Measurements from ENCODE around the gene ABHD4.
"Not testable (repeated sequence)": the region's sequence is repeated elsewhere in the genome, so short reads cannot be mapped to it uniquely, and the experiment has no call there.

ABHD4 gene

GRCh38 chr14:22613736-22614239 lies 15.7 kb downstream of the ABHD4 start:
- no peak overlapping the region for H3K27ac ChIP-seq (ENCODE audit: low read depth in 2 of 2, low read length in 2 of 2)
- peaks cover 24 to 30% of the 10 kb centered on the region in 2 donors for H3K36me3 ChIP-seq (ENCODE audit: control insufficient read depth in 2 of 2, insufficient read depth in 2 of 2, low read length in 2 of 2)
- H3K9ac ChIP-seq (ENCODE audit: low read depth in 1 of 2, low read length in 2 of 2) = no peak overlapping the region
- H3K4me1 ChIP-seq (ENCODE audit: control insufficient read depth in 2 of 2, insufficient read depth in 2 of 2, low read length in 2 of 2) = no peaks in the 10 kb centered on the region
- H3K4me3 ChIP-seq (ENCODE audit: low read length in 2 of 2) = no peak overlapping the region
- H3K27me3 ChIP-seq (ENCODE audit: control insufficient read depth in 2 of 2, insufficient read depth in 2 of 2, low read length in 2 of 2) = no peaks in the 10 kb centered on the region
- no peaks in the 10 kb centered on the region for H3K9me3 ChIP-seq (ENCODE audit: control insufficient read depth in 2 of 2, low read length in 2 of 2)

- H3K27ac ChIP-seq (ENCODE audit: low read depth in 2 of 2, low read length in 2 of 2) = no peak overlapping the region
- no peaks in the 10 kb centered on the region for H3K4me1 ChIP-seq (ENCODE audit: control insufficient read depth in 2 of 2, insufficient read depth in 2 of 2, low read length in 2 of 2)
- H3K36me3 ChIP-seq (ENCODE audit: control insufficient read depth in 2 of 2, insufficient read depth in 2 of 2, low read length in 2 of 2) = peaks cover 24 to 28% of the 10 kb centered on the region in 2 donors
- no peaks in the 10 kb centered on the region for H3K9me3 ChIP-seq (ENCODE audit: control insufficient read depth in 2 of 2, low read length in 2 of 2)
- no peak overlapping the region for H3K9ac ChIP-seq (ENCODE audit: low read depth in 1 of 2, low read length in 2 of 2)
- no peaks in the 10 kb centered on the region for H3K27me3 ChIP-seq (ENCODE audit: control insufficient read depth in 2 of 2, insufficient read depth in 2 of 2, low read length in 2 of 2)
- H3K4me3 ChIP-seq (ENCODE audit: low read length in 2 of 2) = no peak overlapping the region
Observed at GRCh38 chr14:22614240-22614799, 16.2 kb downstream of the ABHD4 start.

GRCh38 chr14:22615765-22616164 lies 17.7 kb downstream of the ABHD4 start:
- H3K9ac ChIP-seq (ENCODE audit: low read depth in 1 of 2, low read length in 2 of 2); H3K4me1 ChIP-seq (ENCODE audit: control insufficient read depth in 2 of 2, insufficient read depth in 2 of 2, low read length in 2 of 2); H3K27ac ChIP-seq (ENCODE audit: low read depth in 2 of 2, low read length in 2 of 2); H3K4me3 ChIP-seq (ENCODE audit: low read length in 2 of 2); H3K9me3 ChIP-seq (ENCODE audit: control insufficient read depth in 2 of 2, low read length in 2 of 2); H3K27me3 ChIP-seq (ENCODE audit: control insufficient read depth in 2 of 2, insufficient read depth in 2 of 2, low read length in 2 of 2): not testable (repeated sequence)
- peaks cover 11 to 17% of the 10 kb centered on the region in 2 donors for H3K36me3 ChIP-seq (ENCODE audit: control insufficient read depth in 2 of 2, insufficient read depth in 2 of 2, low read length in 2 of 2)

GRCh38 chr14:22622255-22622654 lies 24.2 kb downstream of the ABHD4 start:
- Histone ChIP-seq H3K36me3 (ENCODE audit: control insufficient read depth in 2 of 2, insufficient read depth in 2 of 2, low read length in 2 of 2) (no peaks in the 10 kb centered on the region), H3K27ac (ENCODE audit: low read depth in 2 of 2, low read length in 2 of 2) (no peak overlapping the region), H3K9me3 (ENCODE audit: control insufficient read depth in 2 of 2, low read length in 2 of 2) (no peaks in the 10 kb centered on the region), H3K9ac (ENCODE audit: low read depth in 1 of 2, low read length in 2 of 2) (no peak overlapping the region), H3K4me3 (ENCODE audit: low read length in 2 of 2) (no peak overlapping the region), H3K4me1 (ENCODE audit: control insufficient read depth in 2 of 2, insufficient read depth in 2 of 2, low read length in 2 of 2) (no peaks in the 10 kb centered on the region), H3K27me3 (ENCODE audit: control insufficient read depth in 2 of 2, insufficient read depth in 2 of 2, low read length in 2 of 2) (no peaks in the 10 kb centered on the region)

GRCh38 chr14:22623047-22623446 lies 24.9 kb downstream of the ABHD4 start:
- Histone ChIP-seq H3K27me3 (ENCODE audit: control insufficient read depth in 2 of 2, insufficient read depth in 2 of 2, low read length in 2 of 2) (no peaks in the 10 kb centered on the region), H3K4me3 (ENCODE audit: low read length in 2 of 2) (no peak overlapping the region)

GRCh38 chr14:22626590-22626989 lies 28.5 kb downstream of the ABHD4 start:
- no peak overlapping the region for H3K4me3 ChIP-seq (ENCODE audit: low read length in 2 of 2)
- no peaks in the 10 kb centered on the region for H3K4me1 ChIP-seq (ENCODE audit: control insufficient read depth in 2 of 2, insufficient read depth in 2 of 2, low read length in 2 of 2)
- H3K9me3 ChIP-seq (ENCODE audit: control insufficient read depth in 2 of 2, low read length in 2 of 2) = no peaks in the 10 kb centered on the region
- no peaks in the 10 kb centered on the region for H3K27me3 ChIP-seq (ENCODE audit: control insufficient read depth in 2 of 2, insufficient read depth in 2 of 2, low read length in 2 of 2)
- H3K9ac ChIP-seq (ENCODE audit: low read depth in 1 of 2, low read length in 2 of 2) = no peak overlapping the region
- H3K27ac ChIP-seq (ENCODE audit: low read depth in 2 of 2, low read length in 2 of 2) = no peak overlapping the region
- no peaks in the 10 kb centered on the region for H3K36me3 ChIP-seq (ENCODE audit: control insufficient read depth in 2 of 2, insufficient read depth in 2 of 2, low read length in 2 of 2)

More at GRCh38 chr14:22623047-22623446, 24.9 kb downstream of the ABHD4 start:
- no peak overlapping the region for H3K9ac ChIP-seq (ENCODE audit: low read depth in 1 of 2, low read length in 2 of 2)
- no peaks in the 10 kb centered on the region for H3K36me3 ChIP-seq (ENCODE audit: control insufficient read depth in 2 of 2, insufficient read depth in 2 of 2, low read length in 2 of 2)
- no peaks in the 10 kb centered on the region for H3K4me1 ChIP-seq (ENCODE audit: control insufficient read depth in 2 of 2, insufficient read depth in 2 of 2, low read length in 2 of 2)
- H3K27ac ChIP-seq (ENCODE audit: low read depth in 2 of 2, low read length in 2 of 2) = no peak overlapping the region
- no peaks in the 10 kb centered on the region for H3K9me3 ChIP-seq (ENCODE audit: control insufficient read depth in 2 of 2, low read length in 2 of 2)

GRCh38 chr14:22627506-22628263 lies 29.6 kb downstream of the ABHD4 start:
- Histone ChIP-seq H3K4me3 (ENCODE audit: low read length in 2 of 2) (no peak overlapping the region), H3K27me3 (ENCODE audit: control insufficient read depth in 2 of 2, insufficient read depth in 2 of 2, low read length in 2 of 2) (no peaks in the 10 kb centered on the region), H3K9ac (ENCODE audit: low read depth in 1 of 2, low read length in 2 of 2) (no peak overlapping the region), H3K27ac (ENCODE audit: low read depth in 2 of 2, low read length in 2 of 2) (no peak overlapping the region), H3K36me3 (ENCODE audit: control insufficient read depth in 2 of 2, insufficient read depth in 2 of 2, low read length in 2 of 2) (no peaks in the 10 kb centered on the region), H3K4me1 (ENCODE audit: control insufficient read depth in 2 of 2, insufficient read depth in 2 of 2, low read length in 2 of 2) (no peaks in the 10 kb centered on the region), H3K9me3 (ENCODE audit: control insufficient read depth in 2 of 2, low read length in 2 of 2) (no peaks in the 10 kb centered on the region)

- no peak overlapping the region for H3K27ac ChIP-seq (ENCODE audit: low read depth in 2 of 2, low read length in 2 of 2)
- no peak overlapping the region for H3K9ac ChIP-seq (ENCODE audit: low read depth in 1 of 2, low read length in 2 of 2)
- H3K4me3 ChIP-seq (ENCODE audit: low read length in 2 of 2) = no peak overlapping the region
- no peaks in the 10 kb centered on the region for H3K27me3 ChIP-seq (ENCODE audit: control insufficient read depth in 2 of 2, insufficient read depth in 2 of 2, low read length in 2 of 2)
- H3K36me3 ChIP-seq (ENCODE audit: control insufficient read depth in 2 of 2, insufficient read depth in 2 of 2, low read length in 2 of 2) = no peaks in the 10 kb centered on the region
- H3K9me3 ChIP-seq (ENCODE audit: control insufficient read depth in 2 of 2, low read length in 2 of 2) = no peaks in the 10 kb centered on the region
- H3K4me1 ChIP-seq (ENCODE audit: control insufficient read depth in 2 of 2, insufficient read depth in 2 of 2, low read length in 2 of 2) = no peaks in the 10 kb centered on the region
Observed at GRCh38 chr14:22629361-22629760, 31.3 kb downstream of the ABHD4 start.

GRCh38 chr14:22630066-22630465 lies 32.0 kb downstream of the ABHD4 start:
- Histone ChIP-seq H3K4me3 (ENCODE audit: low read length in 2 of 2) (no peak overlapping the region), H3K4me1 (ENCODE audit: control insufficient read depth in 2 of 2, insufficient read depth in 2 of 2, low read length in 2 of 2) (no peaks in the 10 kb centered on the region), H3K27ac (ENCODE audit: low read depth in 2 of 2, low read length in 2 of 2) (no peak overlapping the region), H3K9ac (ENCODE audit: low read depth in 1 of 2, low read length in 2 of 2) (no peak overlapping the region), H3K27me3 (ENCODE audit: control insufficient read depth in 2 of 2, insufficient read depth in 2 of 2, low read length in 2 of 2) (no peaks in the 10 kb centered on the region), H3K36me3 (ENCODE audit: control insufficient read depth in 2 of 2, insufficient read depth in 2 of 2, low read length in 2 of 2) (no peaks in the 10 kb centered on the region), H3K9me3 (ENCODE audit: control insufficient read depth in 2 of 2, low read length in 2 of 2) (no peaks in the 10 kb centered on the region)

- Histone ChIP-seq H3K9me3 (ENCODE audit: control insufficient read depth in 2 of 2, low read length in 2 of 2) (no peaks in the 10 kb centered on the region), H3K36me3 (ENCODE audit: control insufficient read depth in 2 of 2, insufficient read depth in 2 of 2, low read length in 2 of 2) (no peaks in the 10 kb centered on the region)
Observed at GRCh38 chr14:22630486-22630885, 32.4 kb downstream of the ABHD4 start.

More at GRCh38 chr14:22630486-22630885, 32.4 kb downstream of the ABHD4 start:
- Histone ChIP-seq H3K9ac (ENCODE audit: low read depth in 1 of 2, low read length in 2 of 2) (no peak overlapping the region), H3K27me3 (ENCODE audit: control insufficient read depth in 2 of 2, insufficient read depth in 2 of 2, low read length in 2 of 2) (no peaks in the 10 kb centered on the region), H3K27ac (ENCODE audit: low read depth in 2 of 2, low read length in 2 of 2) (no peak overlapping the region), H3K4me3 (ENCODE audit: low read length in 2 of 2) (no peak overlapping the region), H3K4me1 (ENCODE audit: control insufficient read depth in 2 of 2, insufficient read depth in 2 of 2, low read length in 2 of 2) (no peaks in the 10 kb centered on the region)

Data from mucosa of rectum (tissue), 2 donors.